ENCODE measurements around the gene PKNOX2. TPM values are rescaled to one million over a fixed set of nuclear protein-coding genes. Genes with fewer than 3 reads are reported as not detected.

PKNOX2 gene
- total RNA-seq, 3 donors from 2014 or later (not counting 1 experiment from before 2014, with no cell fraction given) = not detected

GRCh38 chr11:125179895-125180294 is 15.3 kb downstream of the PKNOX2 start:
- no peak for ATAC-seq
- Histone ChIP-seq H3K4me3 (ENCODE audit: low read length) (no peak overlapping the region), H3K9me3 (ENCODE audit: control insufficient read depth, insufficient read depth, low read length) (no peaks in the 10 kb centered on the region), H3K4me1 (ENCODE audit: control insufficient read depth, insufficient read depth, low read length) (no peaks in the 10 kb centered on the region), H3K27me3 (ENCODE audit: control insufficient read depth, insufficient read depth, low read length) (no peaks in the 10 kb centered on the region), H3K36me3 (ENCODE audit: control insufficient read depth, insufficient read depth, low read length) (no peaks in the 10 kb centered on the region), H3K27ac (ENCODE audit: low read length) (no peak overlapping the region)
- intact Hi-C loops (cut with micrococcal nuclease) = no loop called here
- no peak for DNase-seq
- Mint-ChIP-seq H3K4me1 (no peaks in the 10 kb centered on the region), H3K4me3 (no peak overlapping the region), H3K27ac (no peak overlapping the region), H3K9me3 (no peaks in the 10 kb centered on the region), H3K27me3 (ENCODE audit: low read depth in 2 of 2) (peaks cover 37 to 69% of the 10 kb centered on the region in 2 donors), H3K36me3 (no peaks in the 10 kb centered on the region)
- TF ChIP-seq CTCF (IDR thresholded peaks at IDR 0.05) = no peak
- WGBS (ENCODE audit: insufficient coverage) = 90% methylated on average over 11 of the region's 11 CpGs

- 56% methylated on average over 5 of the region's 6 CpGs for WGBS (ENCODE audit: insufficient coverage)
- no peak overlapping the region for H3K27ac ChIP-seq (ENCODE audit: low read length)
- no peaks in the 10 kb centered on the region for H3K36me3 ChIP-seq (ENCODE audit: control insufficient read depth, insufficient read depth, low read length)
- H3K4me1 ChIP-seq (ENCODE audit: control insufficient read depth, insufficient read depth, low read length) = no peaks in the 10 kb centered on the region
- intact Hi-C loops (cut with micrococcal nuclease) = no loop called here
- Mint-ChIP-seq H3K27me3 (ENCODE audit: low read depth in 2 of 2) (peaks cover 37 to 69% of the 10 kb centered on the region in 2 donors), H3K4me3 (no peak overlapping the region), H3K9me3 (no peaks in the 10 kb centered on the region), H3K4me1 (no peaks in the 10 kb centered on the region), H3K36me3 (no peaks in the 10 kb centered on the region), H3K27ac (no peak overlapping the region)
- DNase-seq (no peak), ATAC-seq (no peak)
- no peak overlapping the region for H3K4me3 ChIP-seq (ENCODE audit: low read length)
- TF ChIP-seq CTCF (IDR thresholded peaks at IDR 0.05) = no peak
- no peaks in the 10 kb centered on the region for H3K27me3 ChIP-seq (ENCODE audit: control insufficient read depth, insufficient read depth, low read length)
- no peaks in the 10 kb centered on the region for H3K9me3 ChIP-seq (ENCODE audit: control insufficient read depth, insufficient read depth, low read length)
Measured at GRCh38 chr11:125180413-125181305, 16.1 kb downstream of the PKNOX2 start.

GRCh38 chr11:125182573-125182972 is 18.0 kb downstream of the PKNOX2 start:
- no peak overlapping the region for H3K27ac ChIP-seq (ENCODE audit: low read length)
- no peaks in the 10 kb centered on the region for H3K36me3 ChIP-seq (ENCODE audit: control insufficient read depth, insufficient read depth, low read length)
- no peaks in the 10 kb centered on the region for H3K36me3 Mint-ChIP-seq
- no peak overlapping the region for H3K4me3 ChIP-seq (ENCODE audit: low read length)
- no peak overlapping the region for H3K4me3 Mint-ChIP-seq
- no peaks in the 10 kb centered on the region for H3K4me1 Mint-ChIP-seq
- H3K27me3 ChIP-seq (ENCODE audit: control insufficient read depth, insufficient read depth, low read length) = peaks cover 2% of the 10 kb centered on the region
- ATAC-seq = no peak
- DNase-seq = no peak
- intact Hi-C loops (cut with micrococcal nuclease) = no loop called here
- no peak for TF ChIP-seq CTCF (IDR thresholded peaks at IDR 0.05)
- H3K9me3 Mint-ChIP-seq = no peaks in the 10 kb centered on the region
- H3K27ac Mint-ChIP-seq = no peak overlapping the region
- no peaks in the 10 kb centered on the region for H3K4me1 ChIP-seq (ENCODE audit: control insufficient read depth, insufficient read depth, low read length)
- H3K27me3 Mint-ChIP-seq (ENCODE audit: low read depth in 2 of 2) = peaks cover 39 to 67% of the 10 kb centered on the region in 2 donors
- H3K9me3 ChIP-seq (ENCODE audit: control insufficient read depth, insufficient read depth, low read length) = no peaks in the 10 kb centered on the region

Data from natural killer cell (primary cell).